Measurements from ENCODE around the gene ENGASE. TPM values are rescaled to one million over a fixed set of nuclear protein-coding genes. Genes with fewer than 3 reads are reported as not detected.

ENGASE gene
- total RNA-seq, 1 donor from 2014 or later: 31.5 TPM

GRCh38 chr17:79131701-79132100 is 57.1 kb downstream of the ENGASE start:
- no peak overlapping the region for H3K27ac ChIP-seq (replicated peaks)
- DNase-seq: no peak
- H3K36me3 ChIP-seq: no peaks in the 10 kb centered on the region
- H3K9me3 ChIP-seq (replicated peaks): no peaks in the 10 kb centered on the region
- no peaks in the 10 kb centered on the region for H3K4me1 ChIP-seq
- TF ChIP-seq, protein P1, sequence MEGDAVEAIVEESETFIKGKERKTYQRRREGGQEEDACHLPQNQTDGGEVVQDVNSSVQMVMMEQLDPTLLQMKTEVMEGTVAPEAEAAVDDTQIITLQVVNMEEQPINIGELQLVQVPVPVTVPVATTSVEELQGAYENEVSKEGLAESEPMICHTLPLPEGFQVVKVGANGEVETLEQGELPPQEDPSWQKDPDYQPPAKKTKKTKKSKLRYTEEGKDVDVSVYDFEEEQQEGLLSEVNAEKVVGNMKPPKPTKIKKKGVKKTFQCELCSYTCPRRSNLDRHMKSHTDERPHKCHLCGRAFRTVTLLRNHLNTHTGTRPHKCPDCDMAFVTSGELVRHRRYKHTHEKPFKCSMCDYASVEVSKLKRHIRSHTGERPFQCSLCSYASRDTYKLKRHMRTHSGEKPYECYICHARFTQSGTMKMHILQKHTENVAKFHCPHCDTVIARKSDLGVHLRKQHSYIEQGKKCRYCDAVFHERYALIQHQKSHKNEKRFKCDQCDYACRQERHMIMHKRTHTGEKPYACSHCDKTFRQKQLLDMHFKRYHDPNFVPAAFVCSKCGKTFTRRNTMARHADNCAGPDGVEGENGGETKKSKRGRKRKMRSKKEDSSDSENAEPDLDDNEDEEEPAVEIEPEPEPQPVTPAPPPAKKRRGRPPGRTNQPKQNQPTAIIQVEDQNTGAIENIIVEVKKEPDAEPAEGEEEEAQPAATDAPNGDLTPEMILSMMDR (IDR thresholded peaks at IDR 0.05; ENCODE audit: borderline replicate concordance): no peak
- H3K4me3 ChIP-seq: no peak overlapping the region
- peaks cover 99% of the 10 kb centered on the region for H3K27me3 ChIP-seq (ENCODE audit: low read depth)
- intact Hi-C loops (cut with micrococcal nuclease): no loop called here

GRCh38 chr17:79132271-79133064 is 57.8 kb downstream of the ENGASE start:
- Histone ChIP-seq H3K36me3 (no peaks in the 10 kb centered on the region), H3K9me3 (replicated peaks) (no peaks in the 10 kb centered on the region), H3K4me3 (no peak overlapping the region), H3K4me1 (peaks cover 2% of the 10 kb centered on the region), H3K27ac (replicated peaks) (no peak overlapping the region), H3K27me3 (ENCODE audit: low read depth) (peaks cover 99% of the 10 kb centered on the region)
- TF ChIP-seq, protein P1 (IDR thresholded peaks at IDR 0.05; ENCODE audit: borderline replicate concordance): no peak
- no peak for DNase-seq
- intact Hi-C loops (cut with micrococcal nuclease): no loop called here

GRCh38 chr17:79133214-79133613 is 58.6 kb downstream of the ENGASE start:
- peaks cover 99% of the 10 kb centered on the region for H3K27me3 ChIP-seq (ENCODE audit: low read depth)
- intact Hi-C loops (cut with micrococcal nuclease): no loop called here
- H3K36me3 ChIP-seq: no peaks in the 10 kb centered on the region

DNA sequence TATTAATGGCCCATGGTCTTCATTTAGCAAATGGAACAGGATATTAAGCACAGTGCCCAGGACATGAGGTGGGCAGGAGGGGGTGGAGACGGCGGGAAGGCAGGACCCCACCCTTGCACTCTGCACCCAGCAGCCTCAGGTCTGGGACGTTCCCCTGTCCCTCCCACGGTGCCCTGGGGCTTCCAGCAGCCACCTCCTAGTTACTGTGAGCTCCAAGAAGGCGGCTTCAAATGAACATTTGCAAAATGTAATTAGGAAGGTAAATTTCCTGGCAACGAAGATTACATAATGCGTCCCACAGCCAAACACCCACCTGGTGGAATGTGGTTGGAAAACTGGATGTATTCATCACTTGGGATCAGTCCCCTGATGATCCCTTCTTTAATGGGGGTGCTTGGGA is 59.4 kb downstream of the ENGASE start:
- Histone ChIP-seq H3K27ac (replicated peaks) (no peak overlapping the region), H3K36me3 (no peaks in the 10 kb centered on the region), H3K4me3 (no peak overlapping the region), H3K4me1 (peaks cover 6% of the 10 kb centered on the region), H3K9me3 (replicated peaks) (no peaks in the 10 kb centered on the region), H3K27me3 (ENCODE audit: low read depth) (peaks cover 99% of the 10 kb centered on the region)
- TF ChIP-seq, protein P1 (IDR thresholded peaks at IDR 0.05; ENCODE audit: borderline replicate concordance): no peak
- no peak for DNase-seq
- intact Hi-C loops (cut with micrococcal nuclease): no loop called here

More at GRCh38 chr17:79133214-79133613, 58.6 kb downstream of the ENGASE start:
- no peak for DNase-seq
- Histone ChIP-seq H3K4me3 (no peak overlapping the region), H3K4me1 (peaks cover 6% of the 10 kb centered on the region), H3K9me3 (replicated peaks) (no peaks in the 10 kb centered on the region), H3K27ac (replicated peaks) (no peak overlapping the region)
- TF ChIP-seq, protein P1 (IDR thresholded peaks at IDR 0.05; ENCODE audit: borderline replicate concordance): no peak

- Histone ChIP-seq H3K27me3 (ENCODE audit: low read depth) (peaks cover 99% of the 10 kb centered on the region), H3K4me3 (no peak overlapping the region), H3K9me3 (replicated peaks) (no peaks in the 10 kb centered on the region), H3K27ac (replicated peaks) (no peak overlapping the region), H3K4me1 (peaks cover 6% of the 10 kb centered on the region), H3K36me3 (no peaks in the 10 kb centered on the region)
- TF ChIP-seq, protein P1 (IDR thresholded peaks at IDR 0.05; ENCODE audit: borderline replicate concordance): no peak
- intact Hi-C loops (cut with micrococcal nuclease): no loop called here
- DNase-seq: no peak
Measured at GRCh38 chr17:79135011-79135410, 60.4 kb downstream of the ENGASE start.

All from left ventricle myocardium inferior (tissue), 1 donor.